Calu3 (cell line): ENCODE measurements around the gene WNT9B. TPM values are rescaled to one million over a fixed set of nuclear protein-coding genes. Genes with fewer than 3 reads are reported as not detected.

Experiments used
- BruUV-seq: library from RNA; stranded (reverse); fragments of 400-500 nt; replicated peaks from 2 replicates; lab custom pipeline; 2021; lab: Mats Ljungman, UMichigan
- CTCF ChIA-PET: fragments of 300-600 bp; sonication (Branson Sonifier 250); formaldehyde crosslinking; loops from one replicate; lab custom pipeline; 2022; ENCODE audit warnings: antibody characterized with exemption; lab: Charles Lee
- DNase-seq: peaks from one replicate; pipeline ENCODE4 v3.0.0; 2022
- H3K27ac Mint-ChIP-seq: one replicate; pipeline ENCODE4 v1.8.0; 2022; ENCODE audit warnings: mixed read lengths; ENCODE audit not compliant: unreplicated experiment
- H3K27me3 Mint-ChIP-seq: one replicate; pipeline ENCODE4 v1.8.0; 2022; ENCODE audit warnings: mixed read lengths; ENCODE audit not compliant: unreplicated experiment
- H3K36me3 Mint-ChIP-seq: one replicate; pipeline ENCODE4 v1.8.0; 2022; ENCODE audit warnings: mild to moderate bottlenecking, moderate library complexity, mixed read lengths; ENCODE audit not compliant: insufficient read depth, unreplicated experiment
- H3K4me1 Mint-ChIP-seq: one replicate; pipeline ENCODE4 v1.8.0; 2022; ENCODE audit warnings: mild to moderate bottlenecking, low read depth, mixed read lengths; ENCODE audit not compliant: unreplicated experiment
- H3K4me3 Mint-ChIP-seq: one replicate; pipeline ENCODE4 v1.8.0; 2022; ENCODE audit warnings: mild to moderate bottlenecking, low read depth, moderate library complexity, mixed read lengths; ENCODE audit not compliant: unreplicated experiment
- H3K9me3 Mint-ChIP-seq: one replicate; pipeline ENCODE4 v1.8.0; 2022; ENCODE audit warnings: low read depth, mixed read lengths; ENCODE audit not compliant: unreplicated experiment
- CTCF ChIP-seq: fragments of 200-600 bp; IDR thresholded peaks from one replicate; pipeline ENCODE4 v1.8.0; 2022; ENCODE audit warnings: antibody characterized with exemption; ENCODE audit not compliant: unreplicated experiment
- intact Hi-C: fragments of 100-400 bp; cut with micrococcal nuclease; formaldehyde crosslinking; loops from one replicate; pipeline ENCODE4 v1.10.0; 2022; ENCODE audit not compliant: unreplicated experiment
- total RNA-seq: library from RNA; stranded (reverse); gene quantifications from 2 replicates; pipeline ENCODE4 v1.2.3, GENCODE V29; 2022

The WNT9B gene
- total RNA-seq, 1 experiment from 2014 or later: not detected

DNA sequence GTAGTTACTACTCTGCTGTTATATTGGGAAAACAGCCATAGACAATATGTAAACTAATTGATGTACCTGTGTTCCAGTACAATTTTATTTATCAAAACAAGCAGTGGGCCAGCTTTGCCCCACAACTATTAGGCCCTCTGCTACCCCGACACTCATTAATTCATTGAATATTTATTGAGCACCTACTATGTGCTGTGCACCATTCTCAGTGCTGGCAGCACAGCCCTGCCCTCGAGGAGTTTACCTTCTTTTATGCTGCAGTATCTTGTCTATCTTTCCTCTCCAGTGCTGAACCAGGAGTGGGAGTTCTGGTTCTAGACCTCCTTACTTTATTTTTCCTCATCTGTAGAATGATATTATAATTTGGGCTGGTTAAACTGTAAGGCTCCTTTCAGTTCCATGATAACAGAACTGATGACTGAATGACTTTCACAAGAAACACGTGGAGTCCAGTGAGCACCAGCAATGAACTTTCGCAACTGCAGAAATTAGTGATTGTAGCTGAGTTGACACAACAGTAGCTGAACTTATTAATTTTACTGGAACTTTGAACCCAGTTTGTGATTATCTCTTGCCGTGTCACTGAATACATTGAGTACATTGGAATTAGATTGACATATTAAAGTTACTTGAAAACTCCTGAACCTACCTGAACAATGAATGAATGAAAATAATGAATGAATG is 73.9 kb downstream of the WNT9B start:
- intact Hi-C loops: no loop called here
- BruUV-seq: no TSS peak
- H3K9me3 Mint-ChIP-seq: no peaks in the 10 kb centered on the region
- peaks cover 34% of the 10 kb centered on the region for H3K36me3 Mint-ChIP-seq
- CTCF ChIA-PET: no interaction called here
- H3K4me1 Mint-ChIP-seq: peaks cover 17% of the 10 kb centered on the region
- no peak for DNase-seq
- no peaks in the 10 kb centered on the region for H3K27me3 Mint-ChIP-seq
- no peak overlapping the region for H3K4me3 Mint-ChIP-seq
- TF ChIP-seq CTCF: no peak
- H3K27ac Mint-ChIP-seq: no peak overlapping the region

GRCh38 chr17:46928467-46929261 is 77.3 kb downstream of the WNT9B start:
- H3K27me3 Mint-ChIP-seq: no peaks in the 10 kb centered on the region
- H3K27ac Mint-ChIP-seq: no peak overlapping the region
- BruUV-seq: no TSS peak
- peaks cover 52% of the 10 kb centered on the region for H3K36me3 Mint-ChIP-seq
- peaks cover 17% of the 10 kb centered on the region for H3K4me1 Mint-ChIP-seq
- TF ChIP-seq CTCF: no peak
- CTCF ChIA-PET: no interaction called here
- no peak for DNase-seq
- H3K4me3 Mint-ChIP-seq: no peak overlapping the region
- no peaks in the 10 kb centered on the region for H3K9me3 Mint-ChIP-seq
- intact Hi-C loops: no loop called here

DNA sequence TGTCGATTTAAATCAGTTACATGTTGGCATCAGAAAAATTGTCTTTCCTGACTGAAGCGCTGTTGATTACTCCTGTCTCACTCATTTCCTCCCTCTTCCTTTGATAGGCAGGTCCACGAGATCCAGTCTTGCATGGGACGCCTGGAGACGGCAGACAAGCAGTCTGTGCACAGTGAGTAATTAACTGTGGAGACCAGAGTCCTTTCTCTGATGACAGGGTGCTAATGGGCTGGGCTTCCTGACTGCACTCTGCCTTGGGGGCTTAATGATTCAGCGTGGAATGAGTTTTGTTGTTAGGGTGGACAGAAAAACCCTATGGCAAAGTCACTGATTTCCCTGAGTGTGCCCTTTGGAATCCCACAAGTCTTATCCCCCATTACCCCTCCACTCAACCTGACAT is 78.0 kb downstream of the WNT9B start:
- Mint-ChIP-seq H3K4me1 (peaks cover 17% of the 10 kb centered on the region), H3K27me3 (no peaks in the 10 kb centered on the region), H3K36me3 (peaks cover 51% of the 10 kb centered on the region), H3K4me3 (no peak overlapping the region), H3K27ac (no peak overlapping the region), H3K9me3 (no peaks in the 10 kb centered on the region)
- intact Hi-C loops: no loop called here
- BruUV-seq: no TSS peak
- DNase-seq: no peak
- CTCF ChIA-PET: interaction anchor here (0.7 kb wide), 1 partner anchor 1084 kb away, joined by 5 read pairs; no protein-coding TSS in a partner anchor
- TF ChIP-seq CTCF: no peak

GRCh38 chr17:46930051-46930450 is 78.7 kb downstream of the WNT9B start:
- H3K27ac Mint-ChIP-seq: no peak overlapping the region
- intact Hi-C loops: no loop called here
- no peak for DNase-seq
- H3K4me3 Mint-ChIP-seq: no peak overlapping the region
- no TSS peak for BruUV-seq
- H3K9me3 Mint-ChIP-seq: no peaks in the 10 kb centered on the region
- no peaks in the 10 kb centered on the region for H3K27me3 Mint-ChIP-seq
- H3K4me1 Mint-ChIP-seq: peaks cover 15% of the 10 kb centered on the region
- TF ChIP-seq CTCF: no peak
- H3K36me3 Mint-ChIP-seq: peaks cover 58% of the 10 kb centered on the region
- CTCF ChIA-PET: interaction anchor here (0.7 kb wide), 1 partner anchor 1084 kb away, joined by 5 read pairs; no protein-coding TSS in a partner anchor
